CD1c-positive myeloid dendritic cell (primary cell): Measurements from ENCODE around the gene MFAP2.

Experiments used
- DNase-seq: peaks from one replicate; pipeline ENCODE4 v3.0.0-alpha.2; 2016; ENCODE audit errors: extremely low spot score

The MFAP2 gene, protein sequence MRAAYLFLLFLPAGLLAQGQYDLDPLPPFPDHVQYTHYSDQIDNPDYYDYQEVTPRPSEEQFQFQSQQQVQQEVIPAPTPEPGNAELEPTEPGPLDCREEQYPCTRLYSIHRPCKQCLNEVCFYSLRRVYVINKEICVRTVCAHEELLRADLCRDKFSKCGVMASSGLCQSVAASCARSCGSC

DNA sequence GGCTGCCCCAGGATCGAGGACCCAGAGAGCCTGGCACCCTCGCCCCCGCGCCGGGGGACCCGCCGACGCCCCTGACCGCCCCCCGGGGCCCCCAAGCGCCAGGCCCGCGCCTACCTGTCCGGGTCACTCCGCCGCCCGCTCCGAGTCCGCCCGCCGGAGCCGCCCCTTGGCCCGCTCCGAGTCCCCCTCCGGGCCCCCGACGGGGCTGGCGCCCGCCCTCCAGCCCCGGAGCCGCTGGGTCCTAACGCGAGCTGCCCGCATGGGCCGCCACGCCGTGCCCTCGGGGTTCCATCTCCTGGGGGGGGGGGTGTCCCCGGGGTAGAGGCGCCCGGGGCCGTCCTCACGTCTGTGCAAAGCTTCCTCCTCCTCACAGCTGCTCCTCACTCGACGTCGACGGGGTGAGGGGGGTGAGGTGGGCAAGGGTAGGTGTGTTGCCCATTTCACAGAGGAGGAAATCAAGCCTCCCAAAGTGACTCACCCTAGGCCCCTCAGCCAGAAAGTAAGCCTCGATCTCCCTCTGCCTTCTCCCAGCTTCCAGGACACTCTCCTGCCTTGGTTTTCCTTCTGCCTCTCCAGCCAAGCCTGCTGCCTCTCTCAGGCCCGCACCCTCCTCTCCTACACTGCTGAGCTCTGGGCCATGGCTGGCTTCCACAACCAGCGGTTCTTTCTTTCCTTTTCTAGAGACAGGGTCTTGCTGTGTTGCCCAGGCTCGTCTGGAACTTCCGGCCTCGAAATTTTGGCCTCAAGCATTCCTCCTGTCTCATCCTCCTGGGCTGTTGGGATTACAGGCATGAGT lies at the start of gene MFAP2:
MFAP2 (minus strand) TSS at position 148 of the 796 bp plus-strand sequence. CDS start 2,347 bp downstream, outside the sequence.
- DNase-seq = no peak

GRCh38 chr1:17030206-17030605 lies 49.8 kb upstream of the MFAP2 start:
- DNase-seq = no peak

DNA sequence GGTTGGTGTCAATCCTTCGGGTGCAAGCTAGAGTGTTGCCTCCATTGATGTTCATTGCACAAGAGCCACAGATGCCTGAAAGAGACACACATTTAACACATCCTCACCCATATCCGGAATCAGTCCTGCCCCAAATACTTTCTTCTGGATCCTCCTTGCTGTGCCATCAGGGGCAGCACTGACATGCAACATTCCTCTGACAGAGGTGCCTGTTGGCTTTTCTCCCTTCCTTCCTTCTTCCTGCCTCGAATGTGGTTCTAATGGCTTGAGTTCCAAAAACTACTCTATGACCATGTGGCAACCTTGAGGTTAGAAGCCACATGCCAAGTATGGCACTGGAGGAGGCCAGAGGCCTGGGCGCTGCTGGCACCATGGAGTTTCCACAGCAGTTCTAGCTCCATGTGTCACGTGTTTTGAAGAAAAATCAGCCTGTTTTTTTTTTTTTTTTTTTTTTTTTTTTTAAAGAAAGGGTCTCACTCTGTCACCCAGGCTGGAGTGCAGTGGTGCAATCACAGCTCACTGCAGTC lies 48.3 kb upstream of the MFAP2 start:
- no peak for DNase-seq

GRCh38 chr1:17027900-17028299 lies 47.5 kb upstream of the MFAP2 start:
- no peak for DNase-seq

DNA sequence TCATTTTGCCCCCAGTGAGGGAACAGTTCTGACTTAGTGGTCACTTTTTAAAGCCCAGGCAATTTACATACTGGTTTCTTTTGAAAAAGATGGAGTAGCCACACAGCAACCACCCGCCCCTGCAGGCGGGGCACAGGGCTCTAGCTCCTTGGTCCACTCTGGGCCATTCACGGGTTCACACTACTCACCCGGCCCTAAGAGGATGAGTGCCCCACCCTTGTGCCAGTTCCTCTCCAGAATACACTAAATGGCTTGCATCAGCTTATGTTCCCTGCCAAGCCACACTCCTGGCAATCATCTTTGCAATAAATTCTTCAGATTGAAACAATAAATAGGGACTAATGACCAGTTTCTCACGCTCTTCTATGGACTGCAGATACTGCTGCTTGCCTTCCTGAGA lies 47.0 kb upstream of the MFAP2 start:
- no peak for DNase-seq

DNA sequence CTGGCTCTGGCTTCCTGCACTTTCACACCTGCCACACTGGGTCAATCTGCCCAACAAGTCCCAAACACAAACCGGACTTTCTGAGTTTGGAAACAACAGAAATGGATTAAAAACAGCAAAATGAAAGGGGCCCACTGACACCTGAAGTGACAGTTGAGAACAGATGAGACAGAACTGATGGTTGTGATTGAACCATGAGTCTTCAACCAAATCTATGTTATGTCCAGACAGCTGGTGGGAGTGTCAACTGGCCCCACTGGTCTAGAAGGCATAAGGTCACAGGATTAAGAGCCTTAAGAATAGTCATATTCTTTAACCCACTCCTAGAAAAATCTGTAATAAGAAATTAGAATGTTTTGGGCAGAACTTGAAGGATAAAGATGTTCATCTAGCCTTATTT lies 44.3 kb upstream of the MFAP2 start:
- DNase-seq = no peak

GRCh38 chr1:17023573-17023972 lies 43.2 kb upstream of the MFAP2 start:
- DNase-seq = no peak

GRCh38 chr1:17023102-17023501 lies 42.7 kb upstream of the MFAP2 start:
- peak; percentile 62 for DNase-seq

DNA sequence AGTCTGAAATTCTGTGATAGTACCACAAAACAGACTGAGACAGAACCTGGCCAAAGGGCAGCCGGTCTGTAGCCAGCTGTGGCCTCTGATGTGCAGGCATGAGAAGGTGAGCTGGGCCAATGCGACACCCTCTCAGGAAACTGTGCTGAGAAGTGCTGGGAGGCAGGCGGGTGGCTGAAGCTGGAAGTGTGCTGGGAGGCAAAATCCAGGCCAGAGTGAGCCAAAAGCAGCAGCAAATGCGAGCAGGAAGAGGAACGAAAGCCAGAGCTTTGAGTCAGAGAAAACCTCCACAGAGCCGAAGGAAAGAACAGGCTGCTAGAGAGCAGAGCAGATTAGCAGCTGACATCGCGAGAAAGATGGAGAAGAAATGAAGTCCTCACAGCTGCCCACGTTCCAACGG lies 41.5 kb upstream of the MFAP2 start:
- no peak for DNase-seq

DNA sequence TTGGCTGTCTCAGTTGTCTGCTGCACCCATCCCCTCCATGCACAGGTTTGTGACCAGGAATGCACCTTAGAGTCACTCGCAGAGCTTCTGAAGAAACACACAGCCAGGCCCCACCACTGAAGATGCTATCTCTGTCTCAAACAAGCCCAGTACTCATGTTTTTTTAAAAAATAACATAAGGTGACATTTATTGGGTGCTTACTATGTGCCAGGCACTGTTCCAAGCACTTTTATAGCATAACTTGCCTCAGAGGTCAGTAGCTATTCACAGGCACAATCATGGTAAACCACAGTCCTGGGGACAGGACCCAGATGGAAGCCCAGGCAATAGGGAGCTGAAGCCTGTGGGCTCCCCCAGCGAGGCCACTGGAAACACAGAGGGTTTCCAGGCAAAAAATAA lies 40.1 kb upstream of the MFAP2 start:
- no peak for DNase-seq

- no peak for DNase-seq
These were observed 38.4 kb upstream of the MFAP2 start for GRCh38 chr1:17018849-17019248.

GRCh38 chr1:17017435-17017834 lies 37.0 kb upstream of the MFAP2 start:
- DNase-seq = no peak

GRCh38 chr1:17016317-17016661 lies 35.9 kb upstream of the MFAP2 start:
- no peak for DNase-seq

DNA sequence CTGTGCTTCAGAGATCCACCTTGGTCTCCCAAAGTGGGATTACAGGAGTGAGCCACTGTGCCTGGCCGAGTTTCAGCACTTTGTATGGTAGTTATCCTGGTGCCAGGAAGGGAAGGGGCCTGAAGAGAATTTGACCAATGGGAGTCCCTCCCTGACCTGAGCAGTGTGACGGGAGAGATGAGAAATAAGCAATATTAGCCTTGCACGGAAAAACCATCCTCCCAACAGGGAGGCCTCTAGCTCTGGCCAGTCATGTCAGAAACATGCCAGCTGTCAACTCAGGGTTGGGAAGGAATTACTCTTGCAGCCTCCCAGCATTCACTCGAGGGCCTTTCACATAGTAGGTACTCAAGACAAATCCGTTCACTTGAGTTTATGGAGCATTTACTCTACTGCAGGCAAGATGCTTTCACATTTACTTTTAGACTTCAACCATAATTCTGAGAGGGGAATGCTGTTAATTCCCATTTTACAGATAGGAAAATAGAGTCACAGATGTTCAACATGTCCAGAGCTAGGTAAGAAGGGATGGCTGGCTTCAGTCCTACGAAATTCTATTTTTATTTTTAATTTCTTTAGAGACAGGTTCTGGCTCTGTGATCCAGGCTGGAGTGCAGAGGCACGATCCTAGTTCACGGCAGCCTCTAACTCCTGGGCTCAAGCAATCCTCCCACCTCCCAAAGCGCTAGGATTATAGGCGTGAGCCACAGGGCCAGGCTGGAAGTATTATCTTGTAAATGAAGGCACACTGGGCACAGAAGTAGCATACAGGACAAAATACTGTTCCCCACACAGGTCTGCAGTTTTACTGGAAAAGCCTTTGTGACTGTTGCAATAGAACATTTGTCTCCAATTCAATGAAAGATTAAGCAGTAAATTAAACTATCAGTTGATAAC lies 34.5 kb upstream of the MFAP2 start:
- DNase-seq = no peak

DNA sequence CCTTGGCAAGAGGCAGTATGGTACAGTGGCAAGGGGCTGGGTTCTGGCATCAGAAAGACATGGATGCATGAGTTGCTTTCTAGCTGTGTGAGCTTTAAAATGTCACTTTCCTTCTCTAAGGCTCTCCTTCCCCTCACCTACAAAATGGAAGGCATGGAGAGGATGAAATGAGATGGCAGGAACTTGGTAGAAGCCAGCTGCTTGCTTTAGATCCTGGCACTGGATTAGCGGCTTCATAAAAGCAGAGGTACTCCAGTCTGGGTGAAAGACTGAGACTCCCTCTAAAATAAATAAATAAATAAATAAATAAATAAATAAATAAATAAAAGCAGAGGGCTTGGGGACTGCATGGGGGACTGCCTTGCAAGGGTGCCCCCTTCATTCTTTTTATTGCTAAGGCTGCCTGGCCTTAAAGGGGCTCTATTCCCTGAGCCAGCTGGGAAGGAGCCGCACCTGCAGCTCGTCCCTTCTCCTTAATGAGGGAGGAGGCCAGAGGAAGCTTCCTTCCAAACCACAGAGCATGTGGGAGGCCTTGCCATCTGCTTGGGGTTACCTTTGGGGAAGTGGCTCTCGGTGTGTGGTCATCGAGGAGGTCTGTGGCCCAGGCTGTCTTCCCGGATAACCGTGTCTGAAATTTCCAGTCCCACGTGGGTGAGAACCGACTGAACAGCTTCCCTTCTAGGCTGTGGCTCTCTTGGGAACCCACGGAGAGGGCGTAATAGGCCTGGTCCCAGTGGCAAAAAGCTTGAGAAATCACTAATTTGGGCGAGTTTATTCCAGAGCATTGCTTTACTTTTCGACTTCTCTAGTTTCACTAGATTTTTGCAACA lies 33.3 kb upstream of the MFAP2 start:
- DNase-seq = peak; percentile 90

DNA sequence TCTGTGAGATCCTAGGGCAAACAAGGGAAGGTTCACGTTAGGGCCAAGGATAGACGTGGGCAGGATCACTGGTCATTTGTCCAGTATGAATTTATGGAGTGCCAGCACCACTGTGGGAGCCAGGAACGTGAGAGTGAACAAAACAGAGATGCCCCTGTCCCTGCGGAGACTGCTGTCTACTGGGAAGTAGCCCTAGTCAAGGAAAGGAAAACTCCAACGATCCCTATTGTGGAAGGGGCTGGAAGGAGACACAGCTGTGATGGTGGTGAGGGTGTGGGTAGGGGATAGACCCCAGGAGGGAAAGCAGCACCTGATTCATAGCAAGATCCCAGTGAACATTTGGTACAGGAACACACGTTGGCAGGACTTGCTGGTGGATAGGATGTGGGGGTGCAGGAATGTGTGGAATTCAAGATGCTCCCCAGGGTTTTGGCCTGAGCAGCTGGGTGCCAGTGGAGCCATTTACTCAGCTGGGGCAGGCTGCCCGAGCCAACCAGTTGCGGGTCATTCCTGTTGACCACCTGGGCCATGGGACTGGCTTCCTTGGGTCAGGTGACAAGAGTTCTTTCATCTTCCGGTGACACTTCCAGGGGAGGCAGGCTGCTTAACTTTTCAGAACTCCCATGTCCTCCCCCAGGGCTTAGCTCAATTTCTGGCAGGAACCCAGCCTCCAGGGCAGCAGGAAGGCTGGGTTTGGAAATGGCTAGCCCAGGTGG lies 32.5 kb upstream of the MFAP2 start:
- DNase-seq = no peak

DNA sequence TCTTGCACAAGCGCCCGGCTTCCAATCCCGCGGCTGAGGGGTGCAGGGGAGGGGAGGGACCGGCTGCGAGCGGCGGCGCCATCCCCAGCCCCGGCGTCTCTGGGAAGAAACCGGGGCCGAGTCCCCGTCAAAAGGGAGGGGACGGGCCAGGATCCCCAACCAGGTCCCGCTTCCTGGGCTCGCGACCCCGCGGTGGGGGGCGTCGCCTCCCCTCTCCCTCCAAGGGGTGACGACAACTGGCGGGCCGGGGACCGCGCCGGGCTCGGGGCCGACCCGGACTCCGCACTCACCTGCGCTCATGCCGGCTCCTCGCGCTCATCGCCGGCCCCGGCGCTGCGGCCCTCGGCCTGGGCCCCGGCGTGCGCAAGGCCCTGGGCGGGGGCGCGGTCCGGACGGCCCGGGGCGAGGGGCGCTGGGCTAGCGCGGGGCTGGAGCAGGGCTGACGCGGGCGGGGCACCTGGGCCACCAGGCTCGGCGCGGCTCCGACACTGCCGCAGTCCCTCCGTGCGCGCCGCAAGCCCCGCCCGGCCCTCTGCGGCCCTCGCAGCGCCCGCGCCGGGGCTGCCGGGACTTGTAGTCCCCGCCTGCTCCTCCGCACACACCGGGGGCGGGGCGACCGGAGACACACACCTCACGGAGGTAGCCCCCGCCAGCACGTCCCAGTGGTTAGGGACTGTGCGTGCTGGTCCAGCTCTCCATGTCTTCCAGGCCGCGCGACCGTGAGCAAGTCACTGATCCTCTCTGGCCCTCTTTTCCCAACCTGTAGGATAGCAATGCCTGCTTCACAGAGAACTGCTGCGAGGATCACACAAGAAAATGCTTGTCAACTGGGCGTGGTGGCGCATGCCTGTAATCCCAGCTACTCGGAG lies 31.3 kb upstream of the MFAP2 start, which contains the start of gene ATP13A2:
ATP13A2 (minus strand) TSS at position 490 of the 869 bp plus-strand sequence; CDS start at position 300, 190 bp downstream.
- DNase-seq = peak; percentile 81

DNA sequence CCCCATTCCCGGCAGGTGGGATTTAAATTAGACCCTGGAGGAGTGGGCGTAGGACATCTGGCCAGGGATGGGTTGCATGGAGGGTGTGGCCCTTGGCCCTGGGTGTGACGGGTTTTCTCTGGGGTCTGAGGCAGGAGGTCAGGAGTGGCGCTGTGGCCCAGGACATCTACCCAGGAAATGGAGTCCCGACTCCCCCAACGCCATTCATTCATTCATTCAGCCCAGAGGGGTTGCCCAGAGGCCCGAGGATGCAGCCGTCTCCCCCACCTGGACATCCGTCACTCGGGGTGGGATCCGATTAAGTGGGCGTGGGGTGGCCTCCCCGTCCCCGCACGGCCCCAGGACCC lies 30.6 kb upstream of the MFAP2 start:
- DNase-seq = no peak

DNA sequence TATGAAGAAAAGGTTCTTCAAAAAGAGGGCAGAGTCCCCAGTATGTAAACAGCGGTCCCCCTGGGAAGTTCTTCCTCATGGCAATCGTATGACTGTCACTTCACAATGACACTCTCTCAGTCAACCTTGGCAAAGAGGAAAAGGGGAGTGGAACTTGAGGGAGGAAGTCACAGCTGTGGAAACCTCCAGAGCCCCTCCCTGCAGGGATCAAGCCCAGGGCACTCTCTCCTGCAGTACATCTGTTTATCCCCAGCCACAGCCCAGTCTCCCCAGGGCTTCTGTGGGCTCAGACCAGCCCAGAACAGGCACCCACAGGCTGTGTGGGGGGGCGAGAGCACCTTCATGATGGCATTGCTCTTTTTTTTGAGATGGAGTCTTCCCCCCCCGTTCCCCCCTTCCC lies 29.3 kb upstream of the MFAP2 start:
- peak; percentile 54 for DNase-seq
